ENCODE data around the gene RTN4R. TPM values are rescaled to one million over a fixed set of nuclear protein-coding genes. Genes with fewer than 3 reads are reported as not detected.

RTN4R gene
- total and polyA plus RNA-seq, 9 of the 15 experiments (the other 6 are each of a cell fraction or from before 2014, with no cell fraction given) = 0.04 to 2.8 (median 1.4) TPM; not detected in 3

- TF ChIP-seq STAG1 (CRISPR knock-in tag; IDR thresholded peaks at IDR 0.05; ENCODE audit: borderline replicate concordance) (no peak), E2F3 (CRISPR knock-in tag; IDR thresholded peaks at IDR 0.05) (no peak), ZNF384 (IDR thresholded peaks at IDR 0.05; ENCODE audit: low read depth, low read length) (no peak), CXXC5 (CRISPR knock-in tag; IDR thresholded peaks at IDR 0.05) (peak; percentile 7; the same call in 1 of the 2 replicates), ZNF639 (CRISPR knock-in tag; conservative IDR thresholded peaks at IDR 0.05 in 1 of 2, IDR thresholded peaks at IDR 0.05 in 1 of 2) (no peak; a peak in 1 of 4 replicates), LCOR (CRISPR knock-in tag; IDR thresholded peaks at IDR 0.05) (no peak), BDP1 (IDR thresholded peaks at IDR 0.05; ENCODE audit: insufficient read depth, insufficient read length) (no peak), ZNF76 (CRISPR knock-in tag; IDR thresholded peaks at IDR 0.05; ENCODE audit: borderline replicate concordance) (no peak), ZEB2 (IDR thresholded peaks at IDR 0.05) (peak; percentile 56; the same call in 1 of the 2 replicates), PREB (CRISPR knock-in tag; IDR thresholded peaks at IDR 0.05) (no peak), RBM22 (IDR thresholded peaks at IDR 0.05; ENCODE audit: low read depth, low read length, poor library complexity, severe bottlenecking) (no peak), PTTG1 (tag; IDR thresholded peaks at IDR 0.05; ENCODE audit: low read depth) (no peak), PHTF2 (CRISPR knock-in tag; IDR thresholded peaks at IDR 0.05) (no peak), GTF2B (IDR thresholded peaks at IDR 0.05; ENCODE audit: extremely low read depth, insufficient read length) (no peak), SRSF3 (IDR thresholded peaks at IDR 0.05; ENCODE audit: insufficient read depth, low read length) (no peak), ZNF146 (CRISPR knock-in tag; IDR thresholded peaks at IDR 0.05; ENCODE audit: unreplicated experiment) (no peak), ZNF431 (CRISPR knock-in tag; IDR thresholded peaks at IDR 0.05) (no peak), ZNF232 (CRISPR knock-in tag; IDR thresholded peaks at IDR 0.05) (no peak), FOS (IDR thresholded peaks at IDR 0.05; ENCODE audit: extremely low read depth, insufficient read length) (no peak), HDAC6 (IDR thresholded peaks at IDR 0.05; ENCODE audit: low read depth, low read length) (no peak), KLF10 (CRISPR knock-in tag; IDR thresholded peaks at IDR 0.05) (no peak), COPS2 (conservative IDR thresholded peaks at IDR 0.05) (no peak), KLF13 (tag; IDR thresholded peaks at IDR 0.05; ENCODE audit: borderline replicate concordance, low read depth) (no peak; the same call in none of the 2 replicates), GABPB1 (CRISPR knock-in tag; IDR thresholded peaks at IDR 0.05) (no peak), CBX3 (IDR thresholded peaks at IDR 0.05; ENCODE audit: borderline replicate concordance in 1 of 2, low read length in 2 of 2) (no peak)
Measured at GRCh38 chr22:20206709-20207215, 61.4 kb downstream of the RTN4R start (continued).

Measured in K562 (cell line).